Measurements from ENCODE around the gene TENM4. TPM values are rescaled to one million over a fixed set of nuclear protein-coding genes. Genes with fewer than 3 reads are reported as not detected.

Gene TENM4
- total RNA-seq, 1 donor from 2014 or later: 7.3 TPM

DNA sequence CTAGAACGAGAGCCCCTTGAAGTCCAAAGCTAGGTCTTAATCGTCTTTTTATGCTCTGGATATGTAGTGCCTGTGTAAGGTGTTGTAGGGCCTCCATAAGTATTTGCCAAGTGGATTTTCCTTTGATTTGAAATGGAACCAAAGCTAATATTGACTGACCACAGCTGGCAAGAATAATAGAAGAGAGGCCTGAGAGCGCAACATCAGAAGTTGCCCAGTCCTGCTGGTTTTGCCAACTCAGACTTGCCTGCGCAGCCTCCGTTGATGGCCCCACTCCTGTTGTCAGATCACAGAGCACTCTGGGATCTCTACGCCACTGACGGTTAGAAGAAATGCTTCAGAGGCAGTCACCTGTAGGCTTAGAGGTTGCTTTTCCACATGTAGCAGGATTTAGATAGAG lies 251.2 kb downstream of the TENM4 start:
- no peak for DNase-seq (ENCODE audit: extremely low read depth, low read depth, low spot score)

DNA sequence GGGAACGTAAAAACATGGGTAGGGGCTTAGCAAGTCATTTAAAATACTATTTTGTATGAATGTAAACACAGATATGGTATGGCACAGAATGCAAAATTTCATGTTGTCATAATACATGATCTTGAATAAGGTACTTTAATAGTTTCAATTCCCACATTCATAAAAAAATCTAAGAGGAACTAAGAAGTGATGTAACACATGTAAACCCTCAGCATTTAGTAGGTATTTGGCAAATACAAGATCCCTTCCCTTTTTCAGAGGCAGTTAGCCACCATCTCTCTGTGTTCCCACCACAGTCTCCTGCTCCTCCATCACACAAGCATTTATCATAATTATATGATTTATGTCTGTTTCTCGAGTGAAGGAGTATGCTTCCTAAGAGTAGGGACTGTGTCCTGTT lies 251.8 kb downstream of the TENM4 start:
- no peak for DNase-seq (ENCODE audit: extremely low read depth, low read depth, low spot score)

DNA sequence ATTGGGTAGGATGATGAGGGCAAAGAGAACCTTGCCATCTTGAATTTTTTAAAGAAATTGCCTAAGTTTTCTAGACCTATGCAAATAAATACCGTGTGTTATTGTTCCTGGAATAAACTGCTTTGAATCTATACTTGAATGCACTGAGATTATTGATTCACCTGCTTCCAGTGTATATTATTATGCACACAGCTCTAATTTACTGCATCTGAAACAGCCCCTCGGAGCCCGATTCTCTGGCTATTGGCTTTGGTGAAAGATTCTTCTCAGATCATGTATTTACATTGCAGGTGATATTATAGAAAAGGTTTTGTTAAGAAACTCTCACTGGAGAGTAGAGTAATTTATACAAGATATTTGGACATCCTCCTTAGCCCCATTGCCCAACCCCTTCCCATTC lies 254.2 kb downstream of the TENM4 start:
- DNase-seq (ENCODE audit: extremely low read depth, low read depth, low spot score): no peak

DNA sequence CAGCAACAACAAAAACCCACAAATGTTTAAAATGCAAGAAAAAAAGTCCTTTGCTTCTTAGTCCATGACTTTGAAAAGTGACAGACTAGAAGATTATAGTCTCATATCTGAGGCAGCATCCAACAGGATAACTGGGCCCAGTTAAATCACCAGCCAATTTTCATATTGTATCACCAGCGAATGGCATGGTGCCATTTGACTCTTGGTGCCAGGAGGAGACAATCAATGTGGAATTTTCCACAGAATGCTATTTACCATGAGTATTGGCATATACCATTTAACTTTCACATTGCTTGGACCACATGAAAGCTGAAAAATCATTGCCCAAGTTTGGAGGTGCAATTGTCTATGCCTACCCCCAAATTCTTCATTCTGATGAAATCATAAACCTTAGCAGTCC lies 255.5 kb downstream of the TENM4 start:
- DNase-seq (ENCODE audit: extremely low read depth, low read depth, low spot score): no peak

DNA sequence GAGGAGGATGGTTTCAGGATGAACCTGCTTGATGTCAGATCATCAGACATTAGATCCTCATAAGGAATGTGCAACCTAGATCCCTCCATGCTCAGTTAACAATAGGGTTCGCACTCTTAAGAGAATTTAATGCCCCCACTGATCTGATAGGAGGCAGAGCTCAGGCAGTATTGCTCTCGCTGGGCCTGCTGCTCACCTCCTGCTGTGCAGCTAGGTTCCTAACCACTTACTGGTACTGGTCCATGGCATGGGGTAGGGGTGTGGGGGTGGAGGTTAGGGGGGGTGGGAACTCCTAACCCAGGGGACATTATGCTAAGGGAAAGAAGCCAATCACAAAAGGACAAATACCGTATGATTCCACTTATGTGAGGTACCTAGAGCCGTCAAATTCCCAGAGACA lies 256.5 kb downstream of the TENM4 start:
- DNase-seq (ENCODE audit: extremely low read depth, low read depth, low spot score): no peak

DNA sequence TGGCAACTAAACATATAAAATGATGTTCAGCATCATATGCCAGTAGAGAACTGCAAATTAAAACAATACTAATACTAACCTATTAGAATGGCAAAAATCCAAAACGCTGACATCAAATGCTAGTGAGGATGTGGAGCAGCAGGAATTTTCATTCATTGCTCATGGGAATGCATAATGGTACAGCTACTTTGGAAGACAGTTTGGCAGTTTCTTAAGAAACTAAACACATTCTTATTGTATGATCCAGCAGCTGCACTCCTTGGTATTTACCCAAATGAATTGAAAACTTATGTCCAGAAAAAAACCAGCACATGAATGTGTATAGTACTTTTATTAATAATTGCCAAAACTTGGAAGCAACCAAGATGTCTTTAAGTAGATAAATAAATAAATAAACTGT lies 258.0 kb downstream of the TENM4 start:
- no peak for DNase-seq (ENCODE audit: extremely low read depth, low read depth, low spot score)

DNA sequence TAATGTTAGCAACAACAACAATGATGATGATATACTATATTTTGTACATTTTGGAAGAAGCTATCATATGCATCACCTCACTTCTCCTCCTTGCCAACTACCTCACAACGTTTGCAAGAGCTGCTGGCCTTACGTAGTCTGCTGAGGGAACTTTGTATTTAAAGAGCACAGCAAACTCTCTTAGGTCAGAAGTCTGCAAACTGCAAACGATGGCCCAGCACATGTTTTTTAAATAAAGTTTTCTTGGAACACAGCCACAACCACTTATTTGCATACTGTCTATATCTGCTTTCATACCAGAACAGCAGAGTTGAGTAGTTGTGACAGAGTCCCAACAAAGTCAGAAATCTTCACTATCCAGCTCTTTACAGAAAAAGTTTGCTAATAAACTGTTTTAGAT lies 261.7 kb downstream of the TENM4 start:
- DNase-seq (ENCODE audit: extremely low read depth, low read depth, low spot score): no peak

DNA sequence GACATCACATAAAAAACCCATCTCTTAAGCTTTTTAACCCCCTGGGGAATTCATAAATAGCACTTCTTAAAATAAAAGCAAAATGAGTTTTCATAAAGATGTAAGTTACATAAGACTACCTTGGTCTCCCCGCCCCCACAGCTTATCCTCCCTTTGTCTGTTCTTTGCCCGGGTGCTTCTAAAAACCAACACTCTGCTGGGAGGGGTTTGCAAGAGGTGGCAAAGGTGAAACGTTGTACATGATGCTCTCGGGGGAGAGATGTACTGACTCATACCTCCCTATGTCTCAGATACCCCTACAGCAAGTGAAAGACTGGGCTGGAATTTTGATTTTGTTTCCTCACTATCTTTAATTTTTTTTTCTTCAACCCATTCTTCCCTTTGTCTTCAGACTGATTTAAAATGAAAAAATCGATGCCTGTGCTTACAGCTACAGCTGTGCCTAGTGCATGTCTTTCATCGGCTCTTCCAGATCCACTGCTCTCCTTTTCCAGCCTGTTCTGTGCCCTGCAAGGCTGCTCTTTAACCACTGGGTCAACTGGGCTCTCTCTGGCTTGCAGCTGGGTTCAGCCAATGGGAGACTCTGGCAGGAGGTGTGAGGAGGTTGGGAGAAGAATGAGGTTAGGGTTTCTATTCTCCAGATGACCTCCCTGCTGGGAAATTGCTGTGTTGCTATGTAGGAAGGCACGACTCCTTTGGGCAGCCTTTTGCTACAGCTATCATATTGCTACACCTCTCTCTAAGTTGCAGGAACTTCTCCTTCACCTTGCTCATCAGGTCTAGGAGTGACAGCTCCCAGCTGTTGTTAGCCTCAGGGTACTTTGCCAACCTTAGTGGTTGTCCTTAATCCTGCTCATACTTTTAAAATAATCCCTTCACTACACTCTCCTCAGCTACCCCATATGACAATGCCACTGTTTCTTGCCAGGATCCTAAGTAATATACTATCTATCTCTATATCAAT lies 266.5 kb downstream of the TENM4 start:
- DNase-seq (ENCODE audit: extremely low read depth, low read depth, low spot score): no peak

DNA sequence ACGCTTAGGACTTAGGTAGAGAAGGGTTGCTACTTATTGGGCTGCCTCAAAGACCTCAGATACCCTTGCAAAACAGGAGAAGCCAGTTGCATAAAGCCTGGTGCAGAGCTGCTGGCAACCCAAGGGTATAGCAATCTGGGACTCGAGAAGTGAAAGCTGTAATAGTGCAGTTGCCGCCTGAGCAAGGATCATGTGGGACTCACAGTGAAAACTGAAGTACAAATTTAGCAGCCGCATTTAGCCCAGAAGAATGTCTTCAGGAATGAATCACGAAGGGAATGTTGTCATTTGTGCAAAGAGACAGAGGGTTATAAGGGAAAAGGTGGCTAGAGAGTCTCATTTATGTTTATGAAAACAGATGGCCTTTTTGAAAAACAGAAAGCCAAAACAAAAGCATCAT lies 267.2 kb downstream of the TENM4 start:
- DNase-seq (ENCODE audit: extremely low read depth, low read depth, low spot score): no peak

DNA sequence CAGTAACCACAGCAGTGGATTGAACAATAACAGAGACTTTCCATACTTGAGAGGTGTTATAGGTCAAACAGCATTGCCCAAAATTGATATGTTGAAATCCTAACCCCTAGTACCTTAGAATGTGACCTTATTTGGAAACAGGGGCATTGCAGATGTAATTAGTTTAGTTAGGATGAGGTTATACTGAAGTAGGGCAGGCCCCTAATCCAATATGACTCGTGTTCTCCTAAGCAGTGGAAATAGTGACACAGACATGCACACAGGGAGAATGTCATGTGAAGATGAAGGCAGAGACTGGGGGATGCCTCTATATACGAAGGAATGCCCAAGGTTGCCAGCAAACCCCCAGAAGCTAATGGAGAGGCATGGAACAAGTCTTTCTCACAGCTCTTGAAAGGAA lies 270.5 kb downstream of the TENM4 start:
- DNase-seq (ENCODE audit: extremely low read depth, low read depth, low spot score): no peak

DNA sequence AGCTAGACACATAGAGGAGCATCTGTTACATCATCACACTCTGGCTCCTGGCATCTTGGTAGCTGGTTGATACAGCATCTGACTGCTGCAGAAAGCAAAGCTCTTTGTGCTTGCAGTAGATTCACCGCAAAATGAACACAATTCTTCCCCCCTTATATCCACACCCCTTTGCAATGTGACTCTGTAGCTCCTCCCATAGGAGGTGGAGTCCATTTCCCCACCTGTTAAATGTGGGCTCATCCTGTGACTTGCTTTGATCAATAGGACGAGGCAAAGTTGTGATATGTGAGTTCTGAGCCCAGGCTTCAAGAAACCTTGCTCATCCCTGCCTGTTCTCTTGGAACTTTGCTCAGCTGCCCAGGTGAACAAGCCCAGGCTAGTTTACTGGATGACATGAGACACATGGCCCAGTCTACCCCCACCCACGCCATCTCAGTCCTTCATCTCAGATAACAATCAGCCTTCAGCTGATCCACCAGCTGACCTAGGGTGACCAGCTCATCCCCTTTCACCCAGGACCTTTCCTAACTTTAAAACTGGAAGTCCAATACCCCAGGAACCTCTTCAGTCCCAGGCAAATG lies 272.2 kb downstream of the TENM4 start:
- no peak for DNase-seq (ENCODE audit: extremely low read depth, low read depth, low spot score)

DNA sequence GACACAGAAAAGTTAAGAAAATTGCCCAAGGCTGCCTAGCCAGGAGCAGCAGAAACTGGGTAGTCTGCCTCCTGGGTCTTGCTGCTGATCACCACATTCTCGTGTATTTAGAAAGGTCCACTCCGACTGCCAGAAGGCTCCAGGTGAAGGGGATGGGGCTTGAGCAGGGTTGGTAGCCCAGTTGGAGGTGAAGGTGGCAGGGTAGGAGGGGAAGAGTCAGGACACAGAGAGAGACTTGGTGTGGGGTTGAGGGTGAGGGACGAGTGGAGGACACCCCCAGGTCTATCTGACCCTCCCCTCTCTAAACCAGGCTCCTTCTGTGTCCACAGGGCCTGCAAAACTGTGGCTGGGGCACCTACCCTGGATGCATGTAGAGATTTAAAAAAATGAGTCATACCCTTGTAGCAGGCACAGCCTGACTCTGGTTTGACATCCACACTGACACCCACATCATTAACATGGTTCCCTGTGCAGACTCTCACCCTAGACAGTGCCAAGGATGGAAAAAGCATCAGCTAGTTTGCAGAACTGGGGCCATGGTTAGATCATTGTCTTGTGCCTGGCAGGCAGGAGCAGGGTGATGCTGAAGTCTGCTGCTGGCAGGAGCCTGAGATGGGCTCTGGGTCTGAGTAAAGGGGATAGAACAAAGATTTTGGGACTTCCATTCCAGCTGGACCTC lies 273.2 kb downstream of the TENM4 start:
- DNase-seq (ENCODE audit: extremely low read depth, low read depth, low spot score): no peak

DNA sequence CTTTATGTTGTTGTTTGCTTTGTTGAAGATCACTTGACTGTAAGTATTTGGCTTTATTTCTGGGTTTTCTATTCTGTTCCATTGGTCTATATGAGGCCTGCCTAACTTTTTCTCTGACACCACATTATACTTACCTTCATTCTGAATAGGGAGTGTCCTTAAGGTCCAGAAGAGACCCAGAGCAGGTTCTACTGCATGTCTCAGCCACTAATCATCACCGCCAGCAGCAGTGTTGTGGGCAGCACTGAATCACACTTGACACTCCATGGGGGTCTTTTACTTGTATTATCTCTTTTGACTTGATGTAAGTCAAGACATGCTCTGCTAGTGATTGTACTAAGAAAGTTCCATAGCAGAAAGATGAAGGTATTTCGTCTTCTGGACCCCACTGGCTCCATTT lies 274.9 kb downstream of the TENM4 start:
- DNase-seq (ENCODE audit: extremely low read depth, low read depth, low spot score): no peak

DNA sequence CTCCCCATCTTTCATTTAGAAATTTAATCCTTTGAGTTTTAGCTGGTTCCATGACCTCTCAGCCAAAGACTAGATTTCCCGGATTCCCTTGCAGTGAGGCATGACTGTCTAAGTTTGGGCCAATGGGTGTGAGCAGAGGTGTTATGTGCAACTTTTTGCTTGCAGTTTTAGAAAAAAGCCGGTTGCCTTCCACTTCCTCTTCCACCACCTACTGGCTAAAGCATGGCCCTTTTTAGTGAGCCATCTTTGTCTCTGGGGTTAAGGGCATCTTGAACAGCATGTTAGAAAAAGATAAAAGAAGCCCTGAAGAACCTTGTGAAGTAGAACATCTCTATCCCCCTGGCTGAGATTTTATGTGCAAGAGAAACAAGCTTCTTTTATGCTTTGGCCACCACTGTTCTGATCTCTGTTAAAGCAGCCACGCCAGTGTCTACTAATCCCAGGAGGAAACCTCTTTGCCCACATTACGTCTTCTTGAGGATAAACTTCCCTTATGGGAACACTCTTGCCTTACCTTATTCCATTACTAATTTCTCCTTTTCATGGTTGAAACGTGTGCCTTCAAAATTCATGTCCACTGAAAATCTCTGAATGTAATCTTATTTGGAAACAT lies 279.9 kb downstream of the TENM4 start:
- no peak for DNase-seq (ENCODE audit: extremely low read depth, low read depth, low spot score)

DNA sequence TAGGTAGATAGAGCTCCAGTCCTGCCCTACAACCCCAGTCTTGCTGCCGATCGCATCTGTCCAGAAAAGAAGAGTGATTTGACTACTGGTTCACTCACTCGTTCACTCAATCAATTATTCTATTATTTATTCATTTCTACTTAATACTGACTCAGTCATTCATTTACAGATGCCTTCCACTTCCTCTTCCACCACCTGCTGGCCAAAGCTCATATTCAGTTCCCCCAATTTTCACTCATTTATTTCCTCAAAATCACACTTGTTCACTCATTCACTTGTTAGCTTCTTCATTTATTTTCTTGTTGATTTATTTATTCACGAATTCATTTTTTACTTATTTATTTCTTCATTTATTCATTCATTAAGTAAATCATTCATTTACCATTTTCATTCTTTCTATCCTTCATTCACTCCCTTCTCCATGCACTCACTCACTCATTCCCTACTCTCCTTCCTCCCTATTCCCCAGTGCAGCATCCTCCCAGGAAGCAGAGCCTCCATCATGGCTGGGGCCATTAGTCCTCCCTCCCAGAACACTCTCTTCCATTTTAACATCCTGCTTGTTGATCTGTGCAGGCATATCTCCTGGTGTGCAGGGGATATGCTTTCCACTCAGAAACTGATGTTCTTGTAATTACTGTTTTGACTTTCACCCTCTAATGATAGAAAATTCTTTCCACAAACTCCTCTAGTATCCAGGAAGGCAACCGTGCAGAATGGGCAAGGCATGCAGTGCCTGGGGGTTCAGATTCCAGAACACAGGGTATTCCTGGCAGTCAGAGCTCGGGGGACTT lies 281.0 kb downstream of the TENM4 start:
- DNase-seq (ENCODE audit: extremely low read depth, low read depth, low spot score): no peak

DNA sequence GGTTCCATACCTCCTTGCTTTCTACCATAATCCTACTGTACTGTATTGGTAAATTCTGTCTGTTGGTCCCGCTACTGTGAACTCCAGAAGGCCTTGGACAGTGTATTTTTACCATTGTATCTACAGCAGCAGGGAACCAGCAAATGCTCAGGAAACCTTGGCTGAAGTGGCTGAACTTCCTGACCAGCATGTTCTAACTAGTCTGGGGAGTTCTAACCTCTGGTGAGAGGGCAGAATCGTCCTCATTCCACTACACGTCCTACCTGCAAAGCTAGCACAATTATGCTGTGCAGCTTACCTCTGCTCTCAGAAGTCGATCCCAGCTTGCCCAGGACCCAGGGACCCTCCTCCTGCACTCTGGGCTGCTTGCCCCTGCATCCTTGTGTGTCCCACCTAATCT lies 283.1 kb downstream of the TENM4 start:
- DNase-seq (ENCODE audit: extremely low read depth, low read depth, low spot score): no peak

DNA sequence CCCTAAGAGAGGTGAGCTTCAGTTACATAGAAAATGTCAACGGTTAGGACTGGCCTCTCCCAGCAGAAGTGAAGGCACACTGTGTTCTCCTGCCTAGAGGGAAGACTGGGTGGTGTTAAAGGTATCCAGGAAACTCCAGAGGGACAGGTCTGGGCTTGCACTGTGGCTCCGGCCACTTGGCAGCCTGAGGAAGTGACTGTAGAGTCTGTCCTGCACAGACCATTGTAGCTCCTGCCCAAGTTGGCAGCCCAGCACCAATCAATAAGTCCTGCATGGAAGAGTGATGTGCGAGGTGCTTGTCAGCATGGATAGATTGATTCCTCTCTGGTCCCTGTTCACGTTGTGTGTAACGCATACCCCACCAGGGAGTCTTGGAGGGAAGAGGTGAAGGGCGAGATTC lies 284.8 kb downstream of the TENM4 start:
- no peak for DNase-seq (ENCODE audit: extremely low read depth, low read depth, low spot score)

DNA sequence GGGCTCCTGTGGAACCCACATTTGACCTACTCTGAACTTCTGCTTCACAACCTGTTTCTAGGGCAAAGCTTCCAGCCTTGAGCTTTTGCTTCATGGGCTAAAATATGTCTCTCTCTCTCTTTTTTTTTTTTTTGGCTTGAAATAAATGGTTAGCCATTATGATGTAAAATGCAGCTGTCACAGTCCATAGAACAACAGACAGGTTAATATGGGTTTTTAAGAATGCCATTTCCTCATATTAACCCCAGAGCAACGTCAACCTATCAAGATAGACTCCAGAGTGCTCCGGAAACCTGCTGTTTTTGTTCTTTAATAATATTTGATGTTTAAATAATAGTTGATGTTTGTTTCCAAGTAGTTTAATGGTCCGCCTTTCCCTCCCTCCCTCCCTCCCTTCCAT lies 285.6 kb downstream of the TENM4 start:
- no peak for DNase-seq (ENCODE audit: extremely low read depth, low read depth, low spot score)

DNA sequence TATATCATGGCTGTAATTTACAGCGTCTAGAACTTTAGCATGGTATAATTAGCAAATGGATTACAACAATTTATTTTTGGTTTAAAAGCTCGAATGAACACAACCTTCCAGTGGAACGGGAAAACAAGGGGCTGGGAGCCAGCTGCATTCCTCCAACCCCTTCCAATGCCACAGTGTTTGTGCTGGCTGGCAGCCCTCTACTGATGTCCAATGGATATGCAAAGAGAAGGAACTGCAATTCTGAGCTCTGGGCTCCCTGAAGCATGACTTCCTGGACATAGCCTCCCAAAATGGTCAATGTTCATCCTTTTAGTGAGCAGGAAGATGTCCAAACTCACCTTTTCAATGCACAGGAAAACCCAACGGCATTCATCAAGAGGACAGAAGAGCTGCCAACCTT lies 288.3 kb downstream of the TENM4 start:
- no peak for DNase-seq (ENCODE audit: extremely low read depth, low read depth, low spot score)

DNA sequence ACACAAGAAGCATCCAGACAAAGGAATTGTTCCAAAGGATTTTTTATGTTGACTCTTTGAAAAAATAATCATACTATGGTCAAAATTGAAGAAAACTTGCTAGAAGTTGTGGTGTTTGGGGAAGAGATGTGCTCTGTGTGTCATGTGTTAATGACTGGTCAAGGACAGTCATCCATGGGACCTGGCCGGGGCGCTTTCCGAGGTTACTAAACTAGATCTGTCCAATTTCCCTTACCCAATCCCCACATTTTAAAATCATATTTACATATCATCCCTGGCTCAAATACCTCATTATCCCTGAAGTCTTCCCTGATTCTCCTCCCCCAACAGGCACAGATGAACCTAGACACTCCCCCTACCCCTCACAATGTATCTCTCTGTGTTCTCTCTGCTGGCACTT lies 289.4 kb downstream of the TENM4 start:
- no peak for DNase-seq (ENCODE audit: extremely low read depth, low read depth, low spot score)

DNA sequence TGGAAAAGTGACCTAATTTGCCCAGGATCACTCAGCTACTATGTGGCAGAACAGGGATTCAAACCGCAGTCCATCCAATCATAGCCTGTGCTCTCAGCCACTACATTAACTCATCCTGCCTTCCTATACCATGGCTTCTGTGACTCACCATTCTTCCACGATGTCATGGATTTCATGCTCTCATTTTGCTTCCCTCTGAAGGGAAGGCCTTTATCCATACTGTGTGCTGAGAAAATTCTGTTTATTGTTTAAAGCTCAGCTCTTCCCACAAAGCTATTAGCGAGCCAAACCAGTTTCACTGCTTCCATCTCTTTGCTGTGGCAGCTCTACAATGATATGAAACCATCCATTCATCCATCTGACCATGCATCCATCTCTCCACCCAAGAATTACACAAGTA lies 289.9 kb downstream of the TENM4 start:
- DNase-seq (ENCODE audit: extremely low read depth, low read depth, low spot score): no peak

Data from glomerular endothelial cell (primary cell).